ENCODE data around the gene HDDC3. TPM values are rescaled to one million over a fixed set of nuclear protein-coding genes. Genes with fewer than 3 reads are reported as not detected.

HDDC3 gene
- total and polyA plus RNA-seq, 9 of the 15 experiments (the other 6 are each of a cell fraction or from before 2014, with no cell fraction given): 14.9 to 55.8 (median 36.9) TPM

DNA sequence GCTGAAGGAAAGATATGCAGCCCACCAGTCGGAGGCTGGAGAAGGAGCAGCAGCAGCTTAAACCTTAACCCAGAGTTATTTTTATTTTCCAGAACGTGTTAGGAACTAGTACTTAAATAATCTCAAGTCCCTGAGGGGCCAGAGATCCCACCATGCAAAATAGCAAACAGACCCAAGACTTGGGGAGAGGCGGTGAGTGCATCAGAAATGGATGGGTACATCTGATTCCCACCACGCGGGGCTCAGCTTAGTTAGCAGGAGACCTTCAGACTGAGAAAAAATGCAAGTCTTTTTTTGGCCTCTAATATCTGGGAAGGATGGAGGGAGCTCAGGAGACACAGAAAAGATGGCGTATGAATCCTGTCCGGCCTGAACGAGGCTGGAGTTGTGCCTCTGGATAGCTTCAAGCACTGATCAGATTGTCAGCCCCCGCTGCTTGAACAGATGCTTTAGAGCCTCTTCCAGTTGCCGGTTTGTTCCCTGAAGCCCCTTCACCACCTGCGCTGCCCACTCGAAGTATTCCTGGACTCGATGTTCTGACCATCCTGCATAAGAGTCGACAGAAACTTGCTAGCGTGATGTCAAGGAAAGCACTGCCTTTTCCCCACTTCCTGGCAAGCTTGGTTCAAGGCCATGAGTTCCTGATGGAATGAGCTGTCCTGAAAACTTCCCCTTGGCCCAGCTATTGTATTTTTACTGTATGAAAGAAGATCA is 1.3 kb downstream of the HDDC3 start:
- Histone ChIP-seq H2AFZ (ENCODE audit: low read depth, low read length) (peak overlapping the region; percentile 94), H3K36me3 (ENCODE audit: control insufficient read depth, insufficient read depth, low read length) (peaks cover 6% of the 10 kb centered on the region; the same call in 2 of the 3 replicates), H3K4me3 (peak overlapping the region; percentile 66), H3K27me3 (ENCODE audit: control insufficient read depth in 2 of 2, insufficient read depth in 2 of 2, low read length in 2 of 2) (no peaks in the 10 kb centered on the region), H3K27ac (ENCODE audit: extremely low read depth, low read depth, low read length) (peak overlapping the region; percentile 92), H3K4me1 (replicated peaks in 1 of 2; ENCODE audit: control insufficient read depth in 2 of 2, insufficient read depth in 2 of 2, low read length in 2 of 2) (peaks cover 34 to 65% of the 10 kb centered on the region in 2 experiments; a peak in 4 of 5 replicates), H3K9me1 (ENCODE audit: control insufficient read depth, insufficient read depth, low read length) (no peaks in the 10 kb centered on the region), H3K9ac (ENCODE audit: insufficient read depth in 1 of 2, low read depth in 2 of 2, low read length in 2 of 2) (peak overlapping the region; percentile 85 to 96), H3K4me2 (ENCODE audit: insufficient read depth, low read length) (peak overlapping the region; percentile 99), H4K20me1 (replicated peaks; ENCODE audit: control insufficient read depth, insufficient read depth, low read length) (no peaks in the 10 kb centered on the region), H3K79me2 (ENCODE audit: control insufficient read depth, insufficient read depth, low read length) (peaks cover 46% of the 10 kb centered on the region), H3K9me3 (replicated peaks; ENCODE audit: control insufficient read depth, insufficient read depth, low read depth, low read length) (no peaks in the 10 kb centered on the region)
- no peak for FAIRE-seq
- no peak for ATAC-seq
- CTCF ChIA-PET (ENCODE audit: low intra/inter-chr PET ratio): interaction anchor here (0.8 to 2.2 kb wide), 6 partner anchors 29 to 637 kb away, joined by 3 to 8 read pairs (median 4); no protein-coding TSS in a partner anchor
- POLR2A ChIA-PET: interaction anchor here (0.6 to 6.7 kb wide), 22 partner anchors 8 to 440 kb away, joined by 3 to 70 read pairs (median 4); partner anchors contain the start of genes MAN2A2 and RCCD1
- TSS peak; percentile 28 for BruUV-seq (replicated peaks)
- in situ Hi-C loops (cut with MboI) (no loop called here), intact Hi-C loops (cut with micrococcal nuclease) (loop anchor here (1.0 to 10.0 kb wide), 7 partner anchors 30 to 636 kb away; no protein-coding TSS in a partner anchor)
- WGBS (ENCODE audit: insufficient coverage, low coverage, missing lambda C conversion rate): 7% methylated on average over 15 of the region's 15 CpGs
- peak in 1 of 4 experiments; percentile 60 for DNase-seq (ENCODE audit: extremely low read depth in 1 of 4, low spot score in 3 of 4)
- TF ChIP-seq, protein P1, sequence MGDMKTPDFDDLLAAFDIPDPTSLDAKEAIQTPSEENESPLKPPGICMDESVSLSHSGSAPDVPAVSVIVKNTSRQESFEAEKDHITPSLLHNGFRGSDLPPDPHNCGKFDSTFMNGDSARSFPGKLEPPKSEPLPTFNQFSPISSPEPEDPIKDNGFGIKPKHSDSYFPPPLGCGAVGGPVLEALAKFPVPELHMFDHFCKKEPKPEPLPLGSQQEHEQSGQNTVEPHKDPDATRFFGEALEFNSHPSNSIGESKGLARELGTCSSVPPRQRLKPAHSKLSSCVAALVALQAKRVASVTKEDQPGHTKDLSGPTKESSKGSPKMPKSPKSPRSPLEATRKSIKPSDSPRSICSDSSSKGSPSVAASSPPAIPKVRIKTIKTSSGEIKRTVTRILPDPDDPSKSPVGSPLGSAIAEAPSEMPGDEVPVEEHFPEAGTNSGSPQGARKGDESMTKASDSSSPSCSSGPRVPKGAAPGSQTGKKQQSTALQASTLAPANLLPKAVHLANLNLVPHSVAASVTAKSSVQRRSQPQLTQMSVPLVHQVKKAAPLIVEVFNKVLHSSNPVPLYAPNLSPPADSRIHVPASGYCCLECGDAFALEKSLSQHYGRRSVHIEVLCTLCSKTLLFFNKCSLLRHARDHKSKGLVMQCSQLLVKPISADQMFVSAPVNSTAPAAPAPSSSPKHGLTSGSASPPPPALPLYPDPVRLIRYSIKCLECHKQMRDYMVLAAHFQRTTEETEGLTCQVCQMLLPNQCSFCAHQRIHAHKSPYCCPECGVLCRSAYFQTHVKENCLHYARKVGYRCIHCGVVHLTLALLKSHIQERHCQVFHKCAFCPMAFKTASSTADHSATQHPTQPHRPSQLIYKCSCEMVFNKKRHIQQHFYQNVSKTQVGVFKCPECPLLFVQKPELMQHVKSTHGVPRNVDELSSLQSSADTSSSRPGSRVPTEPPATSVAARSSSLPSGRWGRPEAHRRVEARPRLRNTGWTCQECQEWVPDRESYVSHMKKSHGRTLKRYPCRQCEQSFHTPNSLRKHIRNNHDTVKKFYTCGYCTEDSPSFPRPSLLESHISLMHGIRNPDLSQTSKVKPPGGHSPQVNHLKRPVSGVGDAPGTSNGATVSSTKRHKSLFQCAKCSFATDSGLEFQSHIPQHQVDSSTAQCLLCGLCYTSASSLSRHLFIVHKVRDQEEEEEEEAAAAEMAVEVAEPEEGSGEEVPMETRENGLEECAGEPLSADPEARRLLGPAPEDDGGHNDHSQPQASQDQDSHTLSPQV (IDR thresholded peaks at IDR 0.05): 0 out of 2 replicates have a peak, but pooled peaks have one; percentile 29
- TF ChIP-seq TAF1 (IDR thresholded peaks at IDR 0.05; ENCODE audit: control insufficient read depth, extremely low read depth, insufficient read depth, low read length, severe bottlenecking): peak; percentile 31
- no peak for TF ChIP-seq CREBBP (IDR thresholded peaks at IDR 0.05; ENCODE audit: low read depth, low read length)
- 0 out of 4 replicates have a peak, but pooled peaks of 1 of the 2 experiments have one; percentile 18 for TF ChIP-seq ETV6 (IDR thresholded peaks at IDR 0.05; ENCODE audit: borderline replicate concordance in 1 of 2, low read depth in 2 of 2, low read length in 1 of 2)
- no peak for TF ChIP-seq ETV6 (CRISPR knock-in tag; IDR thresholded peaks at IDR 0.05; ENCODE audit: borderline replicate concordance)
- TF ChIP-seq MAZ (CRISPR knock-in tag; conservative IDR thresholded peaks at IDR 0.05 in 1 of 2, IDR thresholded peaks at IDR 0.05 in 1 of 2): 0 out of 4 replicates have a peak, but pooled peaks of 1 of the 2 experiments have one; percentile 13
- TF ChIP-seq, protein P2, sequence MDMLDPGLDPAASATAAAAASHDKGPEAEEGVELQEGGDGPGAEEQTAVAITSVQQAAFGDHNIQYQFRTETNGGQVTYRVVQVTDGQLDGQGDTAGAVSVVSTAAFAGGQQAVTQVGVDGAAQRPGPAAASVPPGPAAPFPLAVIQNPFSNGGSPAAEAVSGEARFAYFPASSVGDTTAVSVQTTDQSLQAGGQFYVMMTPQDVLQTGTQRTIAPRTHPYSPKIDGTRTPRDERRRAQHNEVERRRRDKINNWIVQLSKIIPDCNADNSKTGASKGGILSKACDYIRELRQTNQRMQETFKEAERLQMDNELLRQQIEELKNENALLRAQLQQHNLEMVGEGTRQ (CRISPR knock-in tag; IDR thresholded peaks at IDR 0.05): no peak
- TF ChIP-seq ZNF324 (CRISPR knock-in tag; IDR thresholded peaks at IDR 0.05): 0 out of 2 replicates have a peak, but pooled peaks have one; percentile 43
- peak; percentile 24 for TF ChIP-seq CHD1 (IDR thresholded peaks at IDR 0.05; ENCODE audit: low read length)
- peak; percentile 40; the same call in 1 of the 2 replicates for TF ChIP-seq ZNF589 (CRISPR knock-in tag; IDR thresholded peaks at IDR 0.05; ENCODE audit: low read depth)
- peak in 2 of 3 experiments; percentile 23 to 80 for TF ChIP-seq YY1 (IDR thresholded peaks at IDR 0.05; ENCODE audit: borderline replicate concordance in 1 of 3, control insufficient read depth in 1 of 3, extremely low read depth in 1 of 3, insufficient read depth in 3 of 3, insufficient read length in 1 of 3, insufficient replicate concordance in 2 of 3, low read depth in 1 of 3, low read length in 2 of 3)
- TF ChIP-seq, protein P3, sequence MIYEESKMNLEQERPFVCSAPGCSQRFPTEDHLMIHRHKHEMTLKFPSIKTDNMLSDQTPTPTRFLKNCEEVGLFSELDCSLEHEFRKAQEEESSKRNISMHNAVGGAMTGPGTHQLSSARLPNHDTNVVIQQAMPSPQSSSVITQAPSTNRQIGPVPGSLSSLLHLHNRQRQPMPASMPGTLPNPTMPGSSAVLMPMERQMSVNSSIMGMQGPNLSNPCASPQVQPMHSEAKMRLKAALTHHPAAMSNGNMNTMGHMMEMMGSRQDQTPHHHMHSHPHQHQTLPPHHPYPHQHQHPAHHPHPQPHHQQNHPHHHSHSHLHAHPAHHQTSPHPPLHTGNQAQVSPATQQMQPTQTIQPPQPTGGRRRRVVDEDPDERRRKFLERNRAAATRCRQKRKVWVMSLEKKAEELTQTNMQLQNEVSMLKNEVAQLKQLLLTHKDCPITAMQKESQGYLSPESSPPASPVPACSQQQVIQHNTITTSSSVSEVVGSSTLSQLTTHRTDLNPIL (CRISPR knock-in tag; IDR thresholded peaks at IDR 0.05): peak; percentile 31; the same call in 1 of the 2 replicates
